ENCODE measurements around the gene TBC1D12.

DNA sequence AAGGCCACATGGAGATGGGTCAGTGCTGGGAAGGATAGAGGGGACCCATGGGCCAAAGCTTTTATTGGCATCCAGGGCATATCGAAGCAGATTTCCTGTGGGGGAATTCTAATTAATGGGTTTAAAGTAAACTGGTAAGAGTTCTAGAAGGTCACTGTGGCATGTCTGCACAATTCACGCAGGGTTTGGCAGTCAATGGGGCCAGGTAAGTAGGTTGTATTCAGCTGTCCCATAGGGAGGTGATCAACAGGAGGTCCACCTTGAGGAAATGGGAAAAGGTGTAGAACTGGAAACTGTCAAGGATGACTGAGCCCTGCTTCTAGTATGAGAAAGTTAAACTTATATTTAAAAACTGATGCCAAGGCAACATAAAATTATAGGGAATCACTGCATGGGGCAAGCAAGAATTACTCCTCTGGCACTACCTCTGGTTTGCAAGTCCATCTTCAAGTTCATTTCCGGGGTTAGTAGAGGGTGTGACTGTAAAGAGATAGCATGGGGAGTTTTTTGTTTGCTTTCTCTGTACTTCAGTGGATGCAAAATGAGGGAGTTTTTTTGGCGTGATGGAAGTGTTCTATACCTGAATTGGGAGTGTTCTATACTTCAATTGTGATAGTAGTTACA, 22.5 kb downstream of the TBC1D12 start:
- TF ChIP-seq TAF1 (IDR thresholded peaks at IDR 0.05; ENCODE audit: low read depth) (no peak), POLR2AphosphoS5 (IDR thresholded peaks at IDR 0.05) (no peak), EP300 (conservative IDR thresholded peaks at IDR 0.05; ENCODE audit: poor library complexity, severe bottlenecking) (no peak), RAD21 (conservative IDR thresholded peaks at IDR 0.05) (no peak), EZH2 (IDR thresholded peaks at IDR 0.05; ENCODE audit: borderline replicate concordance, insufficient read depth, low read length, poor library complexity, severe bottlenecking) (no peak)
- TF ChIP-seq, protein P1, sequence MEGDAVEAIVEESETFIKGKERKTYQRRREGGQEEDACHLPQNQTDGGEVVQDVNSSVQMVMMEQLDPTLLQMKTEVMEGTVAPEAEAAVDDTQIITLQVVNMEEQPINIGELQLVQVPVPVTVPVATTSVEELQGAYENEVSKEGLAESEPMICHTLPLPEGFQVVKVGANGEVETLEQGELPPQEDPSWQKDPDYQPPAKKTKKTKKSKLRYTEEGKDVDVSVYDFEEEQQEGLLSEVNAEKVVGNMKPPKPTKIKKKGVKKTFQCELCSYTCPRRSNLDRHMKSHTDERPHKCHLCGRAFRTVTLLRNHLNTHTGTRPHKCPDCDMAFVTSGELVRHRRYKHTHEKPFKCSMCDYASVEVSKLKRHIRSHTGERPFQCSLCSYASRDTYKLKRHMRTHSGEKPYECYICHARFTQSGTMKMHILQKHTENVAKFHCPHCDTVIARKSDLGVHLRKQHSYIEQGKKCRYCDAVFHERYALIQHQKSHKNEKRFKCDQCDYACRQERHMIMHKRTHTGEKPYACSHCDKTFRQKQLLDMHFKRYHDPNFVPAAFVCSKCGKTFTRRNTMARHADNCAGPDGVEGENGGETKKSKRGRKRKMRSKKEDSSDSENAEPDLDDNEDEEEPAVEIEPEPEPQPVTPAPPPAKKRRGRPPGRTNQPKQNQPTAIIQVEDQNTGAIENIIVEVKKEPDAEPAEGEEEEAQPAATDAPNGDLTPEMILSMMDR (IDR thresholded peaks at IDR 0.05; ENCODE audit: poor library complexity, severe bottlenecking), result no peak
